K562 (cell line): Measurements from ENCODE around the gene HDAC2. TPM values are rescaled to one million over a fixed set of nuclear protein-coding genes. Genes with fewer than 3 reads are reported as not detected.

Experiments
- ATAC-seq: fragments of 200-7000 bp; cut with Tn5 transposase; 3 replicates; pipeline ENCODE4 v1.9.1; 2020; ENCODE audit warnings: moderate library complexity
- BruUV-seq: library from RNA; stranded (reverse); fragments of 400-500 nt; replicated peaks from 2 replicates; lab custom pipeline; 2021; lab: Mats Ljungman, UMichigan
- CTCF ChIA-PET: fragments of 300-600 bp; formaldehyde crosslinking; extraction: SDS; loops from one replicate; lab custom pipeline; 2021; ENCODE audit warnings: low intra/inter-chr PET ratio; lab: Yijun Ruan, JAX
- POLR2A ChIA-PET: fragments of 300-600, 350-650 bp; sonication (Branson Sonifier 250); formaldehyde crosslinking; extraction: SDS; loops from one replicate; lab custom pipeline; 2021; ENCODE audit warnings: antibody characterized with exemption, inconsistent platforms; lab: Yijun Ruan, JAX
- DNase-seq, 4 experiments: peaks; one replicate each; pipeline versions ENCODE4 v3.0.0 to v3.0.0-alpha.2; 2011 to 2018; ENCODE audit warnings: low spot score in 3 of 4, mixed read lengths in 3 of 4; ENCODE audit errors: extremely low read depth in 1 of 4
- FAIRE-seq: peaks from 2 replicates; lab custom pipeline; 2011; peaks lifted over from hg19 to GRCh38; lab: Jason Lieb, UNC
- H2AFZ ChIP-seq: 2 replicates; pipeline ENCODE4 v1.6.0; 2011; ENCODE audit warnings: low read depth, low read length, control low read depth, inconsistent platforms
- H3K27ac ChIP-seq: fragments of 200-600 bp; 3 replicates; pipeline ENCODE4 v1.8.0; 2011; ENCODE audit warnings: low read depth, mild to moderate bottlenecking, control low read depth, inconsistent platforms, low read length, moderate library complexity, mixed read lengths; ENCODE audit errors: extremely low read depth
- H3K27me3 ChIP-seq, 2 experiments: fragments of 300-600 bp in 1 of 2; 2 replicates in 1 of 2; 3 replicates in 1 of 2; pipeline versions ENCODE4 v1.6.0 to v1.8.0; 2011; ENCODE audit warnings: inconsistent platforms in 2 of 2, low read length in 2 of 2, mild to moderate bottlenecking in 1 of 2, mixed read lengths in 1 of 2, moderate library complexity in 1 of 2; ENCODE audit not compliant: control insufficient read depth in 2 of 2, insufficient read depth in 2 of 2
- H3K36me3 ChIP-seq: fragments of 300-600 bp; 3 replicates; pipeline ENCODE4 v1.8.0; 2011; ENCODE audit warnings: mild to moderate bottlenecking, low read length, inconsistent platforms; ENCODE audit not compliant: control insufficient read depth, insufficient read depth
- H3K4me1 ChIP-seq, 2 experiments: fragments of 200-600 bp in 1 of 2; replicated peaks in 1 of 2; 2 replicates in 1 of 2; 3 replicates in 1 of 2; pipeline versions ENCODE4 v1.5.1 to v1.8.0; 2011; ENCODE audit warnings: inconsistent platforms in 2 of 2, low read length in 2 of 2, mild to moderate bottlenecking in 1 of 2, mixed read lengths in 1 of 2, moderate library complexity in 1 of 2; ENCODE audit not compliant: control insufficient read depth in 2 of 2, insufficient read depth in 2 of 2
- H3K4me2 ChIP-seq: 2 replicates; pipeline ENCODE4 v1.6.1; 2011; ENCODE audit warnings: low read length, control low read depth, inconsistent platforms, mixed read lengths; ENCODE audit not compliant: insufficient read depth
- H3K4me3 ChIP-seq: fragments of 200-600 bp; sonication (generic), shearing (Covaris generic); 2 replicates; pipeline ENCODE4 v1.5.1; 2016; ENCODE audit warnings: control low read depth, inconsistent platforms
- H3K79me2 ChIP-seq: fragments of 200-600 bp; 3 replicates; pipeline ENCODE4 v1.8.0; 2011; ENCODE audit warnings: low read length, inconsistent platforms; ENCODE audit not compliant: control insufficient read depth, insufficient read depth
- H3K9ac ChIP-seq, 2 experiments: 2 replicates each; pipeline versions ENCODE4 v1.6.0 to v1.6.1; 2011; ENCODE audit warnings: low read depth in 2 of 2, low read length in 2 of 2, control low read depth in 1 of 2, inconsistent platforms in 1 of 2, mild to moderate bottlenecking in 1 of 2, mixed read lengths in 1 of 2; ENCODE audit not compliant: insufficient read depth in 1 of 2
- H3K9me1 ChIP-seq: one replicate; pipeline ENCODE4 v1.6.0; 2011; ENCODE audit warnings: inconsistent platforms, mild to moderate bottlenecking, low read length, moderate library complexity; ENCODE audit not compliant: control insufficient read depth, insufficient read depth
- H3K9me3 ChIP-seq: replicated peaks from 2 replicates; pipeline ENCODE4 v1.5.1; 2011; ENCODE audit warnings: low read depth, low read length, inconsistent platforms; ENCODE audit not compliant: control insufficient read depth, insufficient read depth
- H4K20me1 ChIP-seq: replicated peaks from 2 replicates; pipeline ENCODE4 v1.6.1; 2011; ENCODE audit warnings: low read length, inconsistent platforms, mixed read lengths; ENCODE audit not compliant: control insufficient read depth, insufficient read depth
- ZNF146 ChIP-seq: IDR thresholded peaks from one replicate; pipeline ENCODE4 v1.6.1; 2018; ENCODE audit warnings: missing compliant biosample characterization; ENCODE audit not compliant: unreplicated experiment
- ZNF175 ChIP-seq: fragments of 200-800 bp; sonication (Bioruptor generic); IDR thresholded peaks from 2 replicates; pipeline ENCODE4 v1.6.1; 2016; ENCODE audit warnings: low read depth, mild to moderate bottlenecking, missing genetic modification characterization, missing compliant biosample characterization
- WGBS: fragments of 100-300 bp; shearing (Covaris generic); methylation state at CpG from one replicate; pipeline ENCODE4 v1.1.6; 2016; ENCODE audit warnings: low coverage, mixed read lengths; ENCODE audit not compliant: insufficient coverage; ENCODE audit errors: missing lambda C conversion rate; 5-methylcytosine and 5-hydroxymethylcytosine counted together
- in situ Hi-C: fragments of 300-500 bp; cut with MboI; formaldehyde crosslinking; loops from 4 replicates; pipeline ENCODE4 v1.15.0; 2018; ENCODE audit warnings: inconsistent platforms, mixed read lengths
- intact Hi-C: fragments of 100-400 bp; cut with micrococcal nuclease; formaldehyde crosslinking; loops from 2 replicates; pipeline ENCODE4 v1.14.2; 2022
- polyA plus RNA-seq, 8 experiments: library from polyadenylated mRNA; depleted of rRNA in 4 of 8; stranded (reverse) in 5 of 8; unstranded in 3 of 8; fragments of >200 nt; fragmentation: Nextera tagmentation in 2 of 8; fragmentation: Illumina TruSeq in 1 of 8; extraction: Ambion mirVana in 2 of 8; extraction: Trizol in 1 of 8; gene quantifications; 2 replicates each; pipeline versions ENCODE4 v1.2.1 to v1.2.3, GENCODE V29; 2011 to 2014; ENCODE audit warnings: inconsistent platforms in 1 of 8, missing spikeins in 1 of 8
- total RNA-seq, 7 experiments: library from RNA; depleted of rRNA in 6 of 7; stranded (reverse); fragments of >200 nt in 6 of 7; fragmentation: Illumina TruSeq in 2 of 7; extraction: Trizol in 2 of 7; gene quantifications; 2 replicates each; pipeline versions ENCODE4 v1.2.1 to v1.2.3, GENCODE V29; 2011 to 2021; ENCODE audit warnings: low replicate concordance in 1 of 7
- TF ChIP-seq, protein P1 (sequence below), 2 experiments: fragments of 450-650 bp in 1 of 2; sonication (generic) in 1 of 2; formaldehyde crosslinking in 1 of 2; IDR thresholded peaks; 2 replicates each; pipeline versions ENCODE4 v1.7.1 to v1.9.0; 2016 to 2022; ENCODE audit warnings: inconsistent platforms in 1 of 2, mild to moderate bottlenecking in 1 of 2, missing genetic modification reagents in 1 of 2
- TF ChIP-seq, protein P2 (sequence below): fragments of 450-650 bp; IDR thresholded peaks from 2 replicates; pipeline ENCODE4 v1.6.1; 2016; ENCODE audit warnings: missing biosample characterization, missing genetic modification characterization

Gene HDAC2
- total and polyA plus RNA-seq, 9 of the 15 experiments (the other 6 are each of a cell fraction or from before 2014, with no cell fraction given): 67.0 to 277 (median 151) TPM

DNA sequence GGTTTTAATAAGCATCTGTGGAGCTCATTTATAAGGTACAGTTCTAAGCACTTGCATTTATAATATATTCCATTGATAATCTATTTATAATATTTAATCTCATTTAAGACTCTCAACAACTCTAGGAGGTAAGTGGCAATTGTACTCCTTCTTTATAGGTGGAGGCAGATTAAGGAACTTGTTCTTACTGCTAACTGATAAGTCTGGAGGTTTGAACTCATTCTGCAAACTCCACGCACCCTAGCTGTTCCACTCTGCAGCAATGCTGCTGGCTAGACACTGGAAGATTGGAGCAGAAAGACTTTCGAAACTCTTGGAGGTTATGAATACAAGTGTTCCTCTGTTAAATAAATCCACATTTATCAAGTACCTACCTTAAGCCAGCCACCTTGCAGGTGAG is 793 bp upstream of the HDAC2 start:
- ChIA-PET CTCF (no interaction called here), POLR2A (interaction anchor here (0.9 to 1.0 kb wide), 2 partner anchors 9 to 14 kb away, joined by 3 to 5 read pairs; no protein-coding TSS in a partner anchor)
- H3K4me3 ChIP-seq: no peak overlapping the region
- H4K20me1 ChIP-seq: peaks cover 6% of the 10 kb centered on the region
- WGBS: 56% methylated on average over 2 of the region's 2 CpGs
- in situ Hi-C loops: no loop called here
- no peaks in the 10 kb centered on the region for H3K27me3 ChIP-seq
- BruUV-seq: TSS peak; percentile 76
- no peaks in the 10 kb centered on the region for H3K9me1 ChIP-seq
- no peak for ATAC-seq
- peaks cover 48% of the 10 kb centered on the region for H3K79me2 ChIP-seq
- FAIRE-seq: no peak
- DNase-seq: peak in 2 of 4 experiments; percentile 10 to 40
- H3K9me3 ChIP-seq: no peaks in the 10 kb centered on the region
- peak overlapping the region in 1 of 2 experiments; percentile 86; a peak in 2 of 4 replicates for H3K9ac ChIP-seq
- TF ChIP-seq, protein P1, sequence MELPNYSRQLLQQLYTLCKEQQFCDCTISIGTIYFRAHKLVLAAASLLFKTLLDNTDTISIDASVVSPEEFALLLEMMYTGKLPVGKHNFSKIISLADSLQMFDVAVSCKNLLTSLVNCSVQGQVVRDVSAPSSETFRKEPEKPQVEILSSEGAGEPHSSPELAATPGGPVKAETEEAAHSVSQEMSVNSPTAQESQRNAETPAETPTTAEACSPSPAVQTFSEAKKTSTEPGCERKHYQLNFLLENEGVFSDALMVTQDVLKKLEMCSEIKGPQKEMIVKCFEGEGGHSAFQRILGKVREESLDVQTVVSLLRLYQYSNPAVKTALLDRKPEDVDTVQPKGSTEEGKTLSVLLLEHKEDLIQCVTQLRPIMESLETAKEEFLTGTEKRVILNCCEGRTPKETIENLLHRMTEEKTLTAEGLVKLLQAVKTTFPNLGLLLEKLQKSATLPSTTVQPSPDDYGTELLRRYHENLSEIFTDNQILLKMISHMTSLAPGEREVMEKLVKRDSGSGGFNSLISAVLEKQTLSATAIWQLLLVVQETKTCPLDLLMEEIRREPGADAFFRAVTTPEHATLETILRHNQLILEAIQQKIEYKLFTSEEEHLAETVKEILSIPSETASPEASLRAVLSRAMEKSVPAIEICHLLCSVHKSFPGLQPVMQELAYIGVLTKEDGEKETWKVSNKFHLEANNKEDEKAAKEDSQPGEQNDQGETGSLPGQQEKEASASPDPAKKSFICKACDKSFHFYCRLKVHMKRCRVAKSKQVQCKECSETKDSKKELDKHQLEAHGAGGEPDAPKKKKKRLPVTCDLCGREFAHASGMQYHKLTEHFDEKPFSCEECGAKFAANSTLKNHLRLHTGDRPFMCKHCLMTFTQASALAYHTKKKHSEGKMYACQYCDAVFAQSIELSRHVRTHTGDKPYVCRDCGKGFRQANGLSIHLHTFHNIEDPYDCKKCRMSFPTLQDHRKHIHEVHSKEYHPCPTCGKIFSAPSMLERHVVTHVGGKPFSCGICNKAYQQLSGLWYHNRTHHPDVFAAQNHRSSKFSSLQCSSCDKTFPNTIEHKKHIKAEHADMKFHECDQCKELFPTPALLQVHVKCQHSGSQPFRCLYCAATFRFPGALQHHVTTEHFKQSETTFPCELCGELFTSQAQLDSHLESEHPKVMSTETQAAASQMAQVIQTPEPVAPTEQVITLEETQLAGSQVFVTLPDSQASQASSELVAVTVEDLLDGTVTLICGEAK (IDR thresholded peaks at IDR 0.05): 0 out of 2 replicates have a peak, but pooled peaks have one; percentile 2
- TF ChIP-seq, protein P1 (CRISPR knock-in tag; IDR thresholded peaks at IDR 0.05): no peak
- TF ChIP-seq ZNF146 (CRISPR knock-in tag) (no peak), ZNF175 (0 out of 2 replicates have a peak, but pooled peaks have one; percentile 7)
- TF ChIP-seq, protein P2, sequence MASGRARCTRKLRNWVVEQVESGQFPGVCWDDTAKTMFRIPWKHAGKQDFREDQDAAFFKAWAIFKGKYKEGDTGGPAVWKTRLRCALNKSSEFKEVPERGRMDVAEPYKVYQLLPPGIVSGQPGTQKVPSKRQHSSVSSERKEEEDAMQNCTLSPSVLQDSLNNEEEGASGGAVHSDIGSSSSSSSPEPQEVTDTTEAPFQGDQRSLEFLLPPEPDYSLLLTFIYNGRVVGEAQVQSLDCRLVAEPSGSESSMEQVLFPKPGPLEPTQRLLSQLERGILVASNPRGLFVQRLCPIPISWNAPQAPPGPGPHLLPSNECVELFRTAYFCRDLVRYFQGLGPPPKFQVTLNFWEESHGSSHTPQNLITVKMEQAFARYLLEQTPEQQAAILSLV (tag): no peak
- peaks cover 5 to 10% of the 10 kb centered on the region in 2 experiments; a peak in 4 of 5 replicates for H3K4me1 ChIP-seq
- intact Hi-C loops: no loop called here
- peaks cover 7% of the 10 kb centered on the region; the same call in 1 of the 3 replicates for H3K36me3 ChIP-seq
- H3K27ac ChIP-seq: peak overlapping the region; percentile 92; the same call in 2 of the 3 replicates
- peak overlapping the region; percentile 99 for H2AFZ ChIP-seq
- peak overlapping the region; percentile 89 for H3K4me2 ChIP-seq
